SK-N-MC (cell line): Measurements from ENCODE around the gene ATCAY.

Source experiments
- EZH2 ChIP-seq: fragments of 200-600 bp; sonication (generic); IDR thresholded peaks from one replicate; pipeline ENCODE4 v1.6.1; 2017; ENCODE audit warnings: antibody characterized with exemption
- FOXP2 ChIP-seq: optimal IDR thresholded peaks from 2 replicates; pipeline ENCODE3; 2011; ENCODE audit warnings: mild to moderate bottlenecking, moderate library complexity; ENCODE audit not compliant: insufficient read depth; ENCODE audit errors: extremely low read length, control extremely low read depth
- POLR2AphosphoS5 ChIP-seq: IDR thresholded peaks from 2 replicates; pipeline ENCODE4 v1.6.1; 2012; ENCODE audit warnings: mild to moderate bottlenecking, low read depth, low read length, borderline replicate concordance

GRCh38 chr19:3959766-3960131, 79.3 kb downstream of the ATCAY start:
- TF ChIP-seq EZH2 (no peak), POLR2AphosphoS5 (no peak), FOXP2 (no peak)
